HepG2 (cell line): ENCODE measurements around the gene TLDC2. TPM values are rescaled to one million over a fixed set of nuclear protein-coding genes. Genes with fewer than 3 reads are reported as not detected.
A peak's percentile ranks its signal among the peaks of the same experiment; 100 is the strongest.

Experiments used
- CEBPB ChIP-seq: IDR thresholded peaks from 2 replicates; pipeline ENCODE4 v1.6.1; 2011; ENCODE audit warnings: low read depth, low read length, improper control_type of control experiment, borderline replicate concordance
- CEBPG ChIP-seq: IDR thresholded peaks from 2 replicates; pipeline ENCODE4 v1.6.1; 2016
- CENPT ChIP-seq: sonication (generic); formaldehyde crosslinking; IDR thresholded peaks from 2 replicates; pipeline ENCODE4 v1.8.0; 2022; ENCODE audit warnings: low read depth, mild to moderate bottlenecking, moderate library complexity, missing genetic modification reagents
- CREB1 ChIP-seq, 2 experiments: fragments of 450-650 bp in 1 of 2; IDR thresholded peaks; 2 replicates each; pipeline ENCODE4 v1.6.1; 2016 to 2017; ENCODE audit warnings: control low read depth in 1 of 2, mild to moderate bottlenecking in 1 of 2, missing compliant biosample characterization in 1 of 2, missing genetic modification characterization in 1 of 2
- ERF ChIP-seq: IDR thresholded peaks from 2 replicates; pipeline ENCODE4 v1.6.1; 2018; ENCODE audit warnings: missing biosample characterization, missing genetic modification reagents
- ETV5 ChIP-seq: IDR thresholded peaks from 2 replicates; pipeline ENCODE4 v1.6.1; 2018; ENCODE audit warnings: missing biosample characterization, missing genetic modification reagents, inconsistent platforms, borderline replicate concordance
- FOXA3 ChIP-seq: IDR thresholded peaks from 2 replicates; pipeline ENCODE4 v1.6.1; 2016; ENCODE audit warnings: missing genetic modification reagents, missing compliant biosample characterization
- HDAC2 ChIP-seq: sonication (generic); formaldehyde crosslinking; IDR thresholded peaks from 2 replicates; pipeline ENCODE4 v1.4.0; 2020; ENCODE audit warnings: missing genetic modification reagents
- HOXA3 ChIP-seq: sonication (generic); formaldehyde crosslinking; IDR thresholded peaks from 2 replicates; pipeline ENCODE4 v1.5.0; 2020; ENCODE audit warnings: missing genetic modification reagents
- IRF2 ChIP-seq: IDR thresholded peaks from 2 replicates; pipeline ENCODE4 v1.6.1; 2018; ENCODE audit warnings: missing genetic modification reagents, missing compliant biosample characterization
- PATZ1 ChIP-seq: sonication (generic); formaldehyde crosslinking; IDR thresholded peaks from 2 replicates; pipeline ENCODE4 v1.4.0; 2020; ENCODE audit warnings: missing genetic modification reagents
- PPARG ChIP-seq: conservative IDR thresholded peaks from 2 replicates; pipeline ENCODE4 v1.6.1; 2016; ENCODE audit warnings: missing biosample characterization, missing genetic modification reagents
- RAD21 ChIP-seq: fragments of 450-650 bp; formaldehyde crosslinking; IDR thresholded peaks from 2 replicates; pipeline ENCODE4 v1.5.0; 2020; ENCODE audit warnings: mild to moderate bottlenecking
- RFXAP ChIP-seq: sonication (generic); formaldehyde crosslinking; IDR thresholded peaks from 2 replicates; pipeline ENCODE4 v1.4.0; 2020; ENCODE audit warnings: missing genetic modification reagents, borderline replicate concordance
- SIN3A ChIP-seq: IDR thresholded peaks from 2 replicates; pipeline ENCODE4 v1.6.1; 2011; ENCODE audit warnings: low read depth, mild to moderate bottlenecking, control low read depth, low read length, borderline replicate concordance
- THAP7 ChIP-seq: sonication (generic); formaldehyde crosslinking; IDR thresholded peaks from 2 replicates; pipeline ENCODE4 v1.8.1; 2023; ENCODE audit warnings: mild to moderate bottlenecking, missing genetic modification reagents
- TOPORS ChIP-seq: sonication (generic); formaldehyde crosslinking; IDR thresholded peaks from 2 replicates; pipeline ENCODE4 v1.8.0; 2023; ENCODE audit warnings: mild to moderate bottlenecking, missing genetic modification reagents
- TRIM24 ChIP-seq: sonication (generic); formaldehyde crosslinking; IDR thresholded peaks from 2 replicates; pipeline ENCODE4 v1.8.0; 2022; ENCODE audit warnings: mild to moderate bottlenecking, missing genetic modification reagents
- ZFP36 ChIP-seq: fragments of 150-350 bp; IDR thresholded peaks from 2 replicates; pipeline ENCODE4 v1.6.1; 2018; ENCODE audit warnings: borderline replicate concordance, low read length, low read depth; ENCODE audit not compliant: partially characterized antibody
- ZNF264 ChIP-seq: sonication (generic); formaldehyde crosslinking; IDR thresholded peaks from 2 replicates; pipeline ENCODE4 v1.4.0; 2020; ENCODE audit warnings: missing genetic modification reagents
- ZNF274 ChIP-seq: sonication (generic); formaldehyde crosslinking; IDR thresholded peaks from 2 replicates; pipeline ENCODE4 v1.5.1; 2020; ENCODE audit warnings: mild to moderate bottlenecking, missing genetic modification reagents
- ZNF720 ChIP-seq: sonication (generic); formaldehyde crosslinking; IDR thresholded peaks from 2 replicates; pipeline ENCODE4 v1.4.0; 2020; ENCODE audit warnings: missing genetic modification reagents
- ZNF75D ChIP-seq: sonication (generic); formaldehyde crosslinking; IDR thresholded peaks from 2 replicates; pipeline ENCODE4 v1.8.1; 2023; ENCODE audit warnings: missing genetic modification reagents, mild to moderate bottlenecking, borderline replicate concordance
- polyA plus RNA-seq, 8 experiments: library from polyadenylated mRNA; depleted of rRNA in 3 of 8; stranded (reverse) in 7 of 8; unstranded in 1 of 8; fragments of >200 nt; fragmentation: Illumina TruSeq in 4 of 8; extraction: Trizol in 4 of 8; gene quantifications; 2 replicates each; pipeline versions ENCODE4 v1.2.1 to v1.2.3, GENCODE V29; 2011 to 2016; ENCODE audit warnings: low read depth in 4 of 8, missing spikeins in 1 of 8, mixed read lengths in 1 of 8; ENCODE audit not compliant: insufficient read depth in 1 of 8
- total RNA-seq, 5 experiments: library from RNA; depleted of rRNA; stranded (reverse); fragments of >200 nt; fragmentation: Illumina TruSeq; extraction: Trizol; gene quantifications; 2 replicates each; pipeline ENCODE4 v1.2.3, GENCODE V29; 2016; ENCODE audit warnings: low read depth in 1 of 5
- TF ChIP-seq, protein P1 (sequence below): IDR thresholded peaks from 2 replicates; pipeline ENCODE4 v1.4.0; 2020; ENCODE audit warnings: mild to moderate bottlenecking, missing genetic modification reagents
- TF ChIP-seq, protein P2 (sequence below): sonication (generic); formaldehyde crosslinking; IDR thresholded peaks from 2 replicates; pipeline ENCODE4 v1.5.0; 2020; ENCODE audit warnings: missing genetic modification reagents

TLDC2 gene
- total and polyA plus RNA-seq, 2 of the 13 experiments (the other 11 are each of a cell fraction or from before 2014, with no cell fraction given): 1.5 to 1.6 TPM

DNA sequence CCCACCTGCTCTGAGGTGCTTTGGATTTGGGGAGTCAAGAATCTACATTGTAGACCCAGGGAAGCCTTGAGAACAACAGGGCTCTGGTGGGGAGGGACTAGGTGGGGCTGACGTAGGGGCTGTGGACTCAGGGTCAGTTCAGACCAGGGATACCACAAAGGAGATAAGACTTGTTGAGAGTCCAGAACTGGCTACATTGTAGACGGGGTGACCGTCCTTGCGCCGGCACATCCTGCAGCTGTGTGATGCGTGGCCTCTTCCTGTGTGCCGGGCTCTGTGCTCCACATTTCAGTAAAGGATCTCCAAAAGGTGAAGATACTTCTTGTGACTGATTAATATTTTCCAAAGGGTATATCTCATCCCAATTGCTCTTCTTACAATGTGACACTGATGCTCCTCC is 9.8 kb upstream of the TLDC2 start (continued):
- TF ChIP-seq ETV5 (0 out of 2 replicates have a peak, but pooled peaks have one; percentile 21), ZFP36 (no peak), CEBPB (no peak), ZNF720 (CRISPR knock-in tag) (no peak), TRIM24 (CRISPR knock-in tag) (no peak), RFXAP (no peak), RAD21 (CRISPR knock-in tag) (no peak), THAP7 (CRISPR knock-in tag) (no peak), HDAC2 (CRISPR knock-in tag) (no peak), PPARG (CRISPR knock-in tag) (no peak), PATZ1 (CRISPR knock-in tag) (peak; percentile 35; the same call in 1 of the 2 replicates), CEBPG (no peak), FOXA3 (CRISPR knock-in tag) (no peak), HOXA3 (CRISPR knock-in tag) (peak; percentile 22; the same call in 1 of the 2 replicates), SIN3A (no peak), IRF2 (CRISPR knock-in tag) (no peak), ERF (CRISPR knock-in tag) (no peak), ZNF264 (CRISPR knock-in tag) (no peak), TOPORS (CRISPR knock-in tag) (no peak), CENPT (CRISPR knock-in tag) (no peak), ZNF75D (CRISPR knock-in tag) (no peak), CREB1 (IDR thresholded peaks at IDR 0.05) (no peak), CREB1 (CRISPR knock-in tag; IDR thresholded peaks at IDR 0.05) (no peak), ZNF274 (CRISPR knock-in tag) (no peak)
- TF ChIP-seq, protein P1, sequence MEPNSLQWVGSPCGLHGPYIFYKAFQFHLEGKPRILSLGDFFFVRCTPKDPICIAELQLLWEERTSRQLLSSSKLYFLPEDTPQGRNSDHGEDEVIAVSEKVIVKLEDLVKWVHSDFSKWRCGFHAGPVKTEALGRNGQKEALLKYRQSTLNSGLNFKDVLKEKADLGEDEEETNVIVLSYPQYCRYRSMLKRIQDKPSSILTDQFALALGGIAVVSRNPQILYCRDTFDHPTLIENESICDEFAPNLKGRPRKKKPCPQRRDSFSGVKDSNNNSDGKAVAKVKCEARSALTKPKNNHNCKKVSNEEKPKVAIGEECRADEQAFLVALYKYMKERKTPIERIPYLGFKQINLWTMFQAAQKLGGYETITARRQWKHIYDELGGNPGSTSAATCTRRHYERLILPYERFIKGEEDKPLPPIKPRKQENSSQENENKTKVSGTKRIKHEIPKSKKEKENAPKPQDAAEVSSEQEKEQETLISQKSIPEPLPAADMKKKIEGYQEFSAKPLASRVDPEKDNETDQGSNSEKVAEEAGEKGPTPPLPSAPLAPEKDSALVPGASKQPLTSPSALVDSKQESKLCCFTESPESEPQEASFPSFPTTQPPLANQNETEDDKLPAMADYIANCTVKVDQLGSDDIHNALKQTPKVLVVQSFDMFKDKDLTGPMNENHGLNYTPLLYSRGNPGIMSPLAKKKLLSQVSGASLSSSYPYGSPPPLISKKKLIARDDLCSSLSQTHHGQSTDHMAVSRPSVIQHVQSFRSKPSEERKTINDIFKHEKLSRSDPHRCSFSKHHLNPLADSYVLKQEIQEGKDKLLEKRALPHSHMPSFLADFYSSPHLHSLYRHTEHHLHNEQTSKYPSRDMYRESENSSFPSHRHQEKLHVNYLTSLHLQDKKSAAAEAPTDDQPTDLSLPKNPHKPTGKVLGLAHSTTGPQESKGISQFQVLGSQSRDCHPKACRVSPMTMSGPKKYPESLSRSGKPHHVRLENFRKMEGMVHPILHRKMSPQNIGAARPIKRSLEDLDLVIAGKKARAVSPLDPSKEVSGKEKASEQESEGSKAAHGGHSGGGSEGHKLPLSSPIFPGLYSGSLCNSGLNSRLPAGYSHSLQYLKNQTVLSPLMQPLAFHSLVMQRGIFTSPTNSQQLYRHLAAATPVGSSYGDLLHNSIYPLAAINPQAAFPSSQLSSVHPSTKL (CRISPR knock-in tag): 0 out of 2 replicates have a peak, but pooled peaks have one; percentile 12
- TF ChIP-seq, protein P2, sequence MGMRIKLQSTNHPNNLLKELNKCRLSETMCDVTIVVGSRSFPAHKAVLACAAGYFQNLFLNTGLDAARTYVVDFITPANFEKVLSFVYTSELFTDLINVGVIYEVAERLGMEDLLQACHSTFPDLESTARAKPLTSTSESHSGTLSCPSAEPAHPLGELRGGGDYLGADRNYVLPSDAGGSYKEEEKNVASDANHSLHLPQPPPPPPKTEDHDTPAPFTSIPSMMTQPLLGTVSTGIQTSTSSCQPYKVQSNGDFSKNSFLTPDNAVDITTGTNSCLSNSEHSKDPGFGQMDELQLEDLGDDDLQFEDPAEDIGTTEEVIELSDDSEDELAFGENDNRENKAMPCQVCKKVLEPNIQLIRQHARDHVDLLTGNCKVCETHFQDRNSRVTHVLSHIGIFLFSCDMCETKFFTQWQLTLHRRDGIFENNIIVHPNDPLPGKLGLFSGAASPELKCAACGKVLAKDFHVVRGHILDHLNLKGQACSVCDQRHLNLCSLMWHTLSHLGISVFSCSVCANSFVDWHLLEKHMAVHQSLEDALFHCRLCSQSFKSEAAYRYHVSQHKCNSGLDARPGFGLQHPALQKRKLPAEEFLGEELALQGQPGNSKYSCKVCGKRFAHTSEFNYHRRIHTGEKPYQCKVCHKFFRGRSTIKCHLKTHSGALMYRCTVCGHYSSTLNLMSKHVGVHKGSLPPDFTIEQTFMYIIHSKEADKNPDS (CRISPR knock-in tag): no peak
